Adrenal gland (tissue), 12 donors: ENCODE measurements around the gene CCIN. TPM values are rescaled to one million over a fixed set of nuclear protein-coding genes. Genes with fewer than 3 reads are reported as not detected.

Experiments used
- DNase-seq, 7 donors: peaks; one replicate each; pipeline ENCODE4 v3.0.0-alpha.2; 2019 to 2020
- H3K27ac ChIP-seq, 5 donors: fragments of 200-600 bp; sonication (generic) in 4 of 5; 1 replicate in 3 of 5; 2 replicates in 2 of 5; pipeline versions ENCODE4 v1.5.1 to v1.8.0; 2016 to 2020; ENCODE audit warnings: mild to moderate bottlenecking in 1 of 5
- H3K27me3 ChIP-seq: fragments of 200-600 bp; 2 replicates; pipeline ENCODE4 v1.8.0; 2021
- H3K36me3 ChIP-seq, 2 donors: fragments of 200-600 bp; replicated peaks in 1 of 2; 1 replicate in 1 of 2; 2 replicates in 1 of 2; pipeline versions ENCODE4 v1.5.1 to v1.8.0; 2018 to 2022
- H3K4me1 ChIP-seq, 2 donors: fragments of 200-600 bp; replicated peaks in 1 of 2; 1 replicate in 1 of 2; 2 replicates in 1 of 2; pipeline versions ENCODE4 v1.5.1 to v1.8.0; 2018 to 2021
- H3K4me3 ChIP-seq, 4 donors: fragments of 200-600 bp; sonication (generic) in 3 of 4; one replicate each; pipeline ENCODE4 v1.5.1; 2016 to 2018
- H3K9me3 ChIP-seq, 3 donors: fragments of 200-600 bp; sonication (generic) in 1 of 3; replicated peaks in 1 of 3; 1 replicate in 2 of 3; 2 replicates in 1 of 3; pipeline versions ENCODE4 v1.5.1 to v1.8.0; 2016 to 2021
- POLR2A ChIP-seq, 2 donors: fragments of 450-650 bp; IDR thresholded peaks; one replicate each; pipeline ENCODE4 v1.6.1; 2017; ENCODE audit warnings: antibody characterized with exemption in 2 of 2, mild to moderate bottlenecking in 2 of 2, moderate library complexity in 1 of 2
- WGBS, 4 donors: extraction: QIAGEN DNeasy Blood & Tissue Kit in 2 of 4; methylation state at CpG; one replicate each; pipeline versions ENCODE4 v1.1.5 to v1.1.7; 2013 to 2017; 5-methylcytosine and 5-hydroxymethylcytosine counted together
- intact Hi-C, 2 donors: fragments of 100-400 bp; cut with DNase I; formaldehyde crosslinking; loops; one replicate each; pipeline versions ENCODE4 v1.14.1 to v1.15.0; 2022 to 2023
- polyA plus RNA-seq, 3 donors: library from polyadenylated mRNA; stranded (reverse); fragments of 200-250 nt in 2 of 3; fragments of 350-450 nt in 1 of 3; fragmentation: Illumina TruSeq in 1 of 3; extraction: RNeasy Lipid Tissue Mini Kit (QIAGEN cat#74804) in 1 of 3; gene quantifications; one replicate each; pipeline ENCODE4 v1.2.3, GENCODE V29; 2013 to 2014
- total RNA-seq, 9 donors: library from RNA; depleted of rRNA in 4 of 9; stranded (reverse); fragments of >200 nt in 4 of 9; fragments of 120-200 nt in 1 of 9; fragmentation: NEBNext Ultra II Directional in 1 of 9; extraction: Animal tissue kit (Norgen Biotek cat#: 25700) in 1 of 9; gene quantifications; one replicate each; pipeline versions ENCODE4 v1.1.0 to v1.2.4, GENCODE V29; 2013 to 2023
- TF ChIP-seq, protein P1 (sequence below), 6 experiments: fragments of 450-650 bp in 4 of 6; fragments of 200-600 bp in 2 of 6; sonication (generic) in 1 of 6; IDR thresholded peaks; 1 replicate in 5 of 6; 2 replicates in 1 of 6; pipeline versions ENCODE4 v1.5.1 to v1.8.0; 2016 to 2021; ENCODE audit warnings: antibody characterized with exemption in 6 of 6, mild to moderate bottlenecking in 2 of 6, moderate library complexity in 1 of 6
- donor health status: healthy with polysubstance abuse.
- donor health status: Bipolar disorder and iron deficiency.
- donor health status: DM: yes; HTN: yes; CAD: no.
- donor health status: DM: no; HTN: no; CAD: no.
- donor health status: DM: no; HTN: no; CAD: no.
- donor health status: DM: yes; HTN: yes; CAD: no.

Gene CCIN
- total and polyA plus RNA-seq, 12 donors: 0.20 to 1.9 (median 0.49) TPM

DNA sequence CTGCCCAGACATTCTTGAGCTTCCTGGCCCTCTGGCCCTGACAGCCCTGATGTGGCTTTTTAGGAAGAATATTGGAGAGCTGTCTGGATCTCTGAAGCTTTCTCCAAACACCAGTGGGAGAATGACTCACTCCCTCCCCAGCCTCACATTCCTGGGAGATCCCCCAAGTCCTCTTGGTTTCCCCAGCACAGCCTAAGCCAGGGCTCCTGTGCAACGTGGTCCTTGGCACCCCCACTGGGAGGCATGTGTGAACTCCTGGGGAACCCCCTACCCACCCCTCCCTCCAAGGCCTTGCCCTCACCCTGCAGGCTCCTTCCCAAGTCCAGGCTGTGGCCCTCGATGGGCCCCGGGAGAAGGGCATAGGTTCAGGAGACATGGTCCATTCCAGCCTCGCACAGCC is 20.0 kb upstream of the CCIN start:
- peaks cover 15 to 31% of the 10 kb centered on the region in 2 donors for H3K4me1 ChIP-seq
- intact Hi-C loops: no loop called here

DNA sequence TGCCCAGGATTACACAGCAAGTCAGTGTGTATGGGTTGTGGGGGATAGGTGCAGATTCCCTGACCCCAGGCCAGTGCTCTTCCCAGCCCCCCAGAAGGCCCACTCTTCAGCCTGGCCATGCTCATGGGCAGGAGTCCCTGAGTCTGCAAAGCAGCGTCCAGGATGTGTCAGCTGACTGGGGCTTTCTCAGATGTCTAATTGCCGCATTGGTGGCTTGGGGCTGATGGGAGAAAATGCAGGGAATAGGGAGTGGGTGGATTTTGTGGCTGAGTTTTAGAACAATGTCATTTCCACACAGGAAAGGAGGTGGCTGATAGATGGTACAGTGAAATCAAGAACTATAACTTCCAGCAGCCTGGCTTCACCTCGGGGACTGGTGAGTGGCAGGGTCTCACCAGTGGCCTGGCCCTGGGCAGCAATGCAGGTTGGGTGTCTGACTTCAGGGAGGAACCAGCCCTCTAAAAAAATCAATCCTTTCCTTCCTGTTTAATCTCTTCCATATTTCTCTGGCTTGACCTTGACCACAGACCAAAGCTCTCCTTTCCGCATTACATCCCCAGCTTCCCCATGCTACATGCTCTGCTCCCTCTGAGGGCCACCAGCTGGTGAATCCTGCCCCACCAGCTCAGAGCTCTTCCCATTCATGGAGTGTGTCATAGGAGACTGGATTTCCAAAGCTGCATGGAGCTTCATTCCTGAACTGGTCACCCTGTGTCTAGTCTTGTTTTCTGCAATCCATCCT is 18.4 kb upstream of the CCIN start:
- H3K36me3 ChIP-seq: no peaks in the 10 kb centered on the region
- WGBS, 4 donors: 55 to 60% (median 58%) methylated on average over 4 of the region's 4 CpGs
- no peak for TF ChIP-seq POLR2A (IDR thresholded peaks at IDR 0.05)
- TF ChIP-seq, protein P1, sequence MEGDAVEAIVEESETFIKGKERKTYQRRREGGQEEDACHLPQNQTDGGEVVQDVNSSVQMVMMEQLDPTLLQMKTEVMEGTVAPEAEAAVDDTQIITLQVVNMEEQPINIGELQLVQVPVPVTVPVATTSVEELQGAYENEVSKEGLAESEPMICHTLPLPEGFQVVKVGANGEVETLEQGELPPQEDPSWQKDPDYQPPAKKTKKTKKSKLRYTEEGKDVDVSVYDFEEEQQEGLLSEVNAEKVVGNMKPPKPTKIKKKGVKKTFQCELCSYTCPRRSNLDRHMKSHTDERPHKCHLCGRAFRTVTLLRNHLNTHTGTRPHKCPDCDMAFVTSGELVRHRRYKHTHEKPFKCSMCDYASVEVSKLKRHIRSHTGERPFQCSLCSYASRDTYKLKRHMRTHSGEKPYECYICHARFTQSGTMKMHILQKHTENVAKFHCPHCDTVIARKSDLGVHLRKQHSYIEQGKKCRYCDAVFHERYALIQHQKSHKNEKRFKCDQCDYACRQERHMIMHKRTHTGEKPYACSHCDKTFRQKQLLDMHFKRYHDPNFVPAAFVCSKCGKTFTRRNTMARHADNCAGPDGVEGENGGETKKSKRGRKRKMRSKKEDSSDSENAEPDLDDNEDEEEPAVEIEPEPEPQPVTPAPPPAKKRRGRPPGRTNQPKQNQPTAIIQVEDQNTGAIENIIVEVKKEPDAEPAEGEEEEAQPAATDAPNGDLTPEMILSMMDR (IDR thresholded peaks at IDR 0.05): no peak
- H3K27ac ChIP-seq: peak overlapping the region in 2 of 5 donors; percentile 47 to 75
- H3K4me1 ChIP-seq: peaks cover 15 to 41% of the 10 kb centered on the region in 2 donors
- intact Hi-C loops: no loop called here
- no peaks in the 10 kb centered on the region for H3K27me3 ChIP-seq
- DNase-seq: no peak
- H3K4me3 ChIP-seq: no peak overlapping the region
- no peaks in the 10 kb centered on the region for H3K9me3 ChIP-seq

More for the DNA sequence above, 20.0 kb upstream of the CCIN start:
- Histone ChIP-seq H3K27ac (peak overlapping the region; percentile 8 to 90 (median 49)), H3K36me3 (no peaks in the 10 kb centered on the region), H3K9me3 (no peaks in the 10 kb centered on the region), H3K27me3 (no peaks in the 10 kb centered on the region), H3K4me3 (no peak overlapping the region)
- WGBS, 4 donors: 48 to 76% (median 54%) methylated on average over 4 of the region's 4 CpGs
- DNase-seq: peak in 3 of 7 donors; percentile 48 to 68 (median 49)
- TF ChIP-seq, protein P1 (IDR thresholded peaks at IDR 0.05): no peak
- TF ChIP-seq POLR2A (IDR thresholded peaks at IDR 0.05): no peak

- Histone ChIP-seq H3K9me3 (no peaks in the 10 kb centered on the region), H3K4me1 (peaks cover 15 to 41% of the 10 kb centered on the region in 2 donors), H3K27me3 (no peaks in the 10 kb centered on the region), H3K36me3 (no peaks in the 10 kb centered on the region), H3K27ac (peak overlapping the region in 2 of 5 donors; percentile 47 to 75), H3K4me3 (no peak overlapping the region)
- no peak for TF ChIP-seq POLR2A (IDR thresholded peaks at IDR 0.05)
- TF ChIP-seq, protein P1 (IDR thresholded peaks at IDR 0.05): no peak
- intact Hi-C loops: no loop called here
- WGBS, 4 donors: 69 to 82% (median 79%) methylated on average over 13 to 14 of the region's 14 CpGs
- DNase-seq: peak in 6 of 7 donors; percentile 47 to 74 (median 58)
Observed at GRCh38 chr9:36151316-36152210, 17.6 kb upstream of the CCIN start.
